Measurements from ENCODE around the gene SEMA7A. TPM values are rescaled to one million over a fixed set of nuclear protein-coding genes. Genes with fewer than 3 reads are reported as not detected.
A peak's percentile ranks its signal among the peaks of the same experiment; 100 is the strongest.

Gene SEMA7A
- total and polyA plus RNA-seq, 9 of the 15 experiments (the other 6 are each of a cell fraction or from before 2014, with no cell fraction given) = 0.04 to 8.2 (median 5.4) TPM; not detected in 1

DNA sequence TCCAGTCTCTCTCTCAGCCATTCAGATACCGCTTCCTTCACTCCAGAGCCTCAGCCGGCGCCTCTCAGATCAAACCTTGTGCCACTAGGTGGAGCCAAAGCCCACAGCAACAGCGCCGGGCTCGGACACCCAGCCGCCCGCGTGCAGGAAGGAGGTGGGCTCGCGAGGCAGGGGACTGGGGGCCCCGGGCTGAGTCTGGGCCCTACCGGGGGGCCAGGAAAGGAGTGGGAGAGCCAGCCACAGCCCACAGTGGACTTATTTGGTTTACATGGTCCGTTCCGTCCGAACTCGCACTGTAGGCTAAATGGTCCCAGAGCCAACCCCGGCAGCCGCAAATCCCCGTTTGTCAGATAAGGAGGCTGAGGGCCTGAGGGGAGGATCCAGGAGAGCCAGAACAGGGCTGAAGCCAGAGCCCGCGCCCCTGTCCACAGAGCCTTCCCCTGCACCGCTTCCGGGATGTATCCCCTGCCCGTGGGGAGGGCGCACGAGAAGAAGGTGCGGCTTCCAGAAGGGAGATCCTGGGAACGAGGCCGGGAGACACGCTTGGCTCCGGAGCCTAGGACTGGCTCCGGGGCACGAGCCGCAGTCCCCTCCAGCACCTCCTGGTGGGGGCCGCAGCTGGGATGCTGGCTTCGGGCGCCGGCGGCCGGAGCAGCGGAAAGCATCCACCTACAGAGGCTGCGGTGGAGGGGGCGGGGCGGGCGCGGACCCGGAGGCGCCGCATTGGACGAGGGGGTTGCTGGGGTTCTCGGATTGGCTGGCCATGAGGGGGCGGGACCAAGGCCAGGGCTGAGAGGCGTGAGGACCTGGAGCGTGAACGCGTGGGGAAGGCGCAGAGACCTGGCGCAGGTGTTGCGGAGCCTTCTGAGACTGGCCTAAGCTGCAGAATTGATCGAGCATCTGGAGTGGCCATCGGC is 59.8 kb downstream of the SEMA7A start (continued):
- peak; percentile 60; the same call in 1 of the 2 replicates for TF ChIP-seq CHD2 (IDR thresholded peaks at IDR 0.05; ENCODE audit: low read depth, low read length)
- peak; percentile 75 for TF ChIP-seq FOS (IDR thresholded peaks at IDR 0.05; ENCODE audit: extremely low read depth, insufficient read length)
- TF ChIP-seq, protein P1, sequence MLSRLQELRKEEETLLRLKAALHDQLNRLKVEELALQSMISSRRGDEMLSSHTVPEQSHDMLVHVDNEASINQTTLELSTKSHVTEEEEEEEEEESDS (CRISPR knock-in tag; IDR thresholded peaks at IDR 0.05) = no peak
- no peak for TF ChIP-seq MECOM (CRISPR knock-in tag; IDR thresholded peaks at IDR 0.05)
- TF ChIP-seq SMAD4 (CRISPR knock-in tag; conservative IDR thresholded peaks at IDR 0.05) = peak; percentile 59; the same call in 1 of the 2 replicates
- TF ChIP-seq, protein P2, sequence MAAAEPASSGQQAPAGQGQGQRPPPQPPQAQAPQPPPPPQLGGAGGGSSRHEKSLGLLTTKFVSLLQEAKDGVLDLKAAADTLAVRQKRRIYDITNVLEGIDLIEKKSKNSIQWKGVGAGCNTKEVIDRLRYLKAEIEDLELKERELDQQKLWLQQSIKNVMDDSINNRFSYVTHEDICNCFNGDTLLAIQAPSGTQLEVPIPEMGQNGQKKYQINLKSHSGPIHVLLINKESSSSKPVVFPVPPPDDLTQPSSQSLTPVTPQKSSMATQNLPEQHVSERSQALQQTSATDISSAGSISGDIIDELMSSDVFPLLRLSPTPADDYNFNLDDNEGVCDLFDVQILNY (CRISPR knock-in tag; IDR thresholded peaks at IDR 0.05) = peak; percentile 21; the same call in 1 of the 2 replicates
- TF ChIP-seq, protein P3, sequence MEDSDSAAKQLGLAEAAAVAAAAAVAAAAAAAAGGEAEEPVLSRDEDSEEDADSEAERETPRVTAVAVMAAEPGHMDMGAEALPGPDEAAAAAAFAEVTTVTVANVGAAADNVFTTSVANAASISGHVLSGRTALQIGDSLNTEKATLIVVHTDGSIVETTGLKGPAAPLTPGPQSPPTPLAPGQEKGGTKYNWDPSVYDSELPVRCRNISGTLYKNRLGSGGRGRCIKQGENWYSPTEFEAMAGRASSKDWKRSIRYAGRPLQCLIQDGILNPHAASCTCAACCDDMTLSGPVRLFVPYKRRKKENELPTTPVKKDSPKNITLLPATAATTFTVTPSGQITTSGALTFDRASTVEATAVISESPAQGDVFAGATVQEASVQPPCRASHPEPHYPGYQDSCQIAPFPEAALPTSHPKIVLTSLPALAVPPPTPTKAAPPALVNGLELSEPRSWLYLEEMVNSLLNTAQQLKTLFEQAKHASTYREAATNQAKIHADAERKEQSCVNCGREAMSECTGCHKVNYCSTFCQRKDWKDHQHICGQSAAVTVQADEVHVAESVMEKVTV (CRISPR knock-in tag; IDR thresholded peaks at IDR 0.05) = peak; percentile 90
- TF ChIP-seq, protein P4, sequence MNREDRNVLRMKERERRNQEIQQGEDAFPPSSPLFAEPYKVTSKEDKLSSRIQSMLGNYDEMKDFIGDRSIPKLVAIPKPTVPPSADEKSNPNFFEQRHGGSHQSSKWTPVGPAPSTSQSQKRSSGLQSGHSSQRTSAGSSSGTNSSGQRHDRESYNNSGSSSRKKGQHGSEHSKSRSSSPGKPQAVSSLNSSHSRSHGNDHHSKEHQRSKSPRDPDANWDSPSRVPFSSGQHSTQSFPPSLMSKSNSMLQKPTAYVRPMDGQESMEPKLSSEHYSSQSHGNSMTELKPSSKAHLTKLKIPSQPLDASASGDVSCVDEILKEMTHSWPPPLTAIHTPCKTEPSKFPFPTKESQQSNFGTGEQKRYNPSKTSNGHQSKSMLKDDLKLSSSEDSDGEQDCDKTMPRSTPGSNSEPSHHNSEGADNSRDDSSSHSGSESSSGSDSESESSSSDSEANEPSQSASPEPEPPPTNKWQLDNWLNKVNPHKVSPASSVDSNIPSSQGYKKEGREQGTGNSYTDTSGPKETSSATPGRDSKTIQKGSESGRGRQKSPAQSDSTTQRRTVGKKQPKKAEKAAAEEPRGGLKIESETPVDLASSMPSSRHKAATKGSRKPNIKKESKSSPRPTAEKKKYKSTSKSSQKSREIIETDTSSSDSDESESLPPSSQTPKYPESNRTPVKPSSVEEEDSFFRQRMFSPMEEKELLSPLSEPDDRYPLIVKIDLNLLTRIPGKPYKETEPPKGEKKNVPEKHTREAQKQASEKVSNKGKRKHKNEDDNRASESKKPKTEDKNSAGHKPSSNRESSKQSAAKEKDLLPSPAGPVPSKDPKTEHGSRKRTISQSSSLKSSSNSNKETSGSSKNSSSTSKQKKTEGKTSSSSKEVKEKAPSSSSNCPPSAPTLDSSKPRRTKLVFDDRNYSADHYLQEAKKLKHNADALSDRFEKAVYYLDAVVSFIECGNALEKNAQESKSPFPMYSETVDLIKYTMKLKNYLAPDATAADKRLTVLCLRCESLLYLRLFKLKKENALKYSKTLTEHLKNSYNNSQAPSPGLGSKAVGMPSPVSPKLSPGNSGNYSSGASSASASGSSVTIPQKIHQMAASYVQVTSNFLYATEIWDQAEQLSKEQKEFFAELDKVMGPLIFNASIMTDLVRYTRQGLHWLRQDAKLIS (CRISPR knock-in tag; IDR thresholded peaks at IDR 0.05) = 0 out of 2 replicates have a peak, but pooled peaks have one; percentile 37
- TF ChIP-seq, protein P5, sequence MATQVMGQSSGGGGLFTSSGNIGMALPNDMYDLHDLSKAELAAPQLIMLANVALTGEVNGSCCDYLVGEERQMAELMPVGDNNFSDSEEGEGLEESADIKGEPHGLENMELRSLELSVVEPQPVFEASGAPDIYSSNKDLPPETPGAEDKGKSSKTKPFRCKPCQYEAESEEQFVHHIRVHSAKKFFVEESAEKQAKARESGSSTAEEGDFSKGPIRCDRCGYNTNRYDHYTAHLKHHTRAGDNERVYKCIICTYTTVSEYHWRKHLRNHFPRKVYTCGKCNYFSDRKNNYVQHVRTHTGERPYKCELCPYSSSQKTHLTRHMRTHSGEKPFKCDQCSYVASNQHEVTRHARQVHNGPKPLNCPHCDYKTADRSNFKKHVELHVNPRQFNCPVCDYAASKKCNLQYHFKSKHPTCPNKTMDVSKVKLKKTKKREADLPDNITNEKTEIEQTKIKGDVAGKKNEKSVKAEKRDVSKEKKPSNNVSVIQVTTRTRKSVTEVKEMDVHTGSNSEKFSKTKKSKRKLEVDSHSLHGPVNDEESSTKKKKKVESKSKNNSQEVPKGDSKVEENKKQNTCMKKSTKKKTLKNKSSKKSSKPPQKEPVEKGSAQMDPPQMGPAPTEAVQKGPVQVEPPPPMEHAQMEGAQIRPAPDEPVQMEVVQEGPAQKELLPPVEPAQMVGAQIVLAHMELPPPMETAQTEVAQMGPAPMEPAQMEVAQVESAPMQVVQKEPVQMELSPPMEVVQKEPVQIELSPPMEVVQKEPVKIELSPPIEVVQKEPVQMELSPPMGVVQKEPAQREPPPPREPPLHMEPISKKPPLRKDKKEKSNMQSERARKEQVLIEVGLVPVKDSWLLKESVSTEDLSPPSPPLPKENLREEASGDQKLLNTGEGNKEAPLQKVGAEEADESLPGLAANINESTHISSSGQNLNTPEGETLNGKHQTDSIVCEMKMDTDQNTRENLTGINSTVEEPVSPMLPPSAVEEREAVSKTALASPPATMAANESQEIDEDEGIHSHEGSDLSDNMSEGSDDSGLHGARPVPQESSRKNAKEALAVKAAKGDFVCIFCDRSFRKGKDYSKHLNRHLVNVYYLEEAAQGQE (IDR thresholded peaks at IDR 0.05; ENCODE audit: borderline replicate concordance) = peak; percentile 67
- TF ChIP-seq, protein P5 (CRISPR knock-in tag; IDR thresholded peaks at IDR 0.05; ENCODE audit: low read depth) = no peak
- TF ChIP-seq STAT5B (CRISPR knock-in tag; IDR thresholded peaks at IDR 0.05) = no peak

All from K562 (cell line).